Measurements from ENCODE around the gene ADGRG1.

ADGRG1 gene

DNA sequence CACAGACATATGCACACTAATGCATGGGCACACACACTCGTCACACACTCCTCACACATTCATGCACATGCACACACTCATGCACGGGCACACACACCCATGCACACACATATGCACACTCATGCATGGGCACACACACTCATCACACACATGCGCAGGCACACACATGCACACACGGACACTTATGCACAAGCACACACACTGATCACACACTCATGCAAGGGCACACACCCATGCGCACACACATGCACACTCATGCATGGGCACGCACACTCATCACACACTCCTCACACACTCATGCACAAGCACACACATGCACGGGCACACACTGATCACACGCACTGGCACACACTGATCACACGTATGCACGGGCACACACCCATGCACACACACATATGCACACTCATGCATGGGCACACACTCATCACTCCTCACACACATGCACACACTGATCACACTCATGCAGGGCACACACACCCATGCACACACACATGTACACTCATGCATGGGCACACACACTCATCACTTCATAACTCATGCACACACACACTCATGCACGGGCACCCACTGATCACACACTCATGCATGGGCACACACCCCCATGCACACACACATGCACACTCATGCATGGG is 16.1 kb downstream of the ADGRG1 start:
- no peak overlapping the region for H3K4me3 ChIP-seq (ENCODE audit: low read depth, low read length)
- no peak for DNase-seq (ENCODE audit: low read depth)
- TF ChIP-seq, protein P1, sequence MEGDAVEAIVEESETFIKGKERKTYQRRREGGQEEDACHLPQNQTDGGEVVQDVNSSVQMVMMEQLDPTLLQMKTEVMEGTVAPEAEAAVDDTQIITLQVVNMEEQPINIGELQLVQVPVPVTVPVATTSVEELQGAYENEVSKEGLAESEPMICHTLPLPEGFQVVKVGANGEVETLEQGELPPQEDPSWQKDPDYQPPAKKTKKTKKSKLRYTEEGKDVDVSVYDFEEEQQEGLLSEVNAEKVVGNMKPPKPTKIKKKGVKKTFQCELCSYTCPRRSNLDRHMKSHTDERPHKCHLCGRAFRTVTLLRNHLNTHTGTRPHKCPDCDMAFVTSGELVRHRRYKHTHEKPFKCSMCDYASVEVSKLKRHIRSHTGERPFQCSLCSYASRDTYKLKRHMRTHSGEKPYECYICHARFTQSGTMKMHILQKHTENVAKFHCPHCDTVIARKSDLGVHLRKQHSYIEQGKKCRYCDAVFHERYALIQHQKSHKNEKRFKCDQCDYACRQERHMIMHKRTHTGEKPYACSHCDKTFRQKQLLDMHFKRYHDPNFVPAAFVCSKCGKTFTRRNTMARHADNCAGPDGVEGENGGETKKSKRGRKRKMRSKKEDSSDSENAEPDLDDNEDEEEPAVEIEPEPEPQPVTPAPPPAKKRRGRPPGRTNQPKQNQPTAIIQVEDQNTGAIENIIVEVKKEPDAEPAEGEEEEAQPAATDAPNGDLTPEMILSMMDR (IDR thresholded peaks at IDR 0.05; ENCODE audit: low read depth, low read length, missing control alignments), result no peak
- in situ Hi-C loops (cut with HindIII; ENCODE audit: low sequenced_read_pairs), result loop anchor here (5.0 kb wide), 1 partner anchor 67 kb away; no protein-coding TSS in a partner anchor

DNA sequence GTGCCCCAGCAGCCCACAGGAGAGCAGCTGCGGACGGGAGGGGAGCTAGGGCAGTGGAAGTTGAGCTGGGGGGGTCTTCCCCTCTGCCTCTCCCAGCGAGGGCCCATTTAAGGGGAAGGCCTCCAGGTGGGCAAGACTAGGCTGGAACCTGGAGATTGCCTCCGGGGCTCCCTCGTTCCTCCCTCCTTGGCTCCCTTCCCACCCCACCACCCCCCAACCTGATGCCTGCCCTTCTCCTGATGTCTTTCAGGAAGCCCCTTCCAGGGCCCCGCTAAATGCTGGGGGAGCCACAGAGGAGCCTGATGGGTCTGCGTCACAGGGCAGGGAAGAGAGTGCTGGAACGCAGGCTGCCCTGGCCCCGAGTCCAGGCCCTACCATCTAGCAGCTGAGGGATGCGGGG is 16.7 kb downstream of the ADGRG1 start:
- in situ Hi-C loops (cut with HindIII; ENCODE audit: low sequenced_read_pairs), result no loop called here
- TF ChIP-seq, protein P1 (IDR thresholded peaks at IDR 0.05; ENCODE audit: low read depth, low read length, missing control alignments), result no peak
- DNase-seq (ENCODE audit: low read depth), result no peak
- no peak overlapping the region for H3K4me3 ChIP-seq (ENCODE audit: low read depth, low read length)

DNA sequence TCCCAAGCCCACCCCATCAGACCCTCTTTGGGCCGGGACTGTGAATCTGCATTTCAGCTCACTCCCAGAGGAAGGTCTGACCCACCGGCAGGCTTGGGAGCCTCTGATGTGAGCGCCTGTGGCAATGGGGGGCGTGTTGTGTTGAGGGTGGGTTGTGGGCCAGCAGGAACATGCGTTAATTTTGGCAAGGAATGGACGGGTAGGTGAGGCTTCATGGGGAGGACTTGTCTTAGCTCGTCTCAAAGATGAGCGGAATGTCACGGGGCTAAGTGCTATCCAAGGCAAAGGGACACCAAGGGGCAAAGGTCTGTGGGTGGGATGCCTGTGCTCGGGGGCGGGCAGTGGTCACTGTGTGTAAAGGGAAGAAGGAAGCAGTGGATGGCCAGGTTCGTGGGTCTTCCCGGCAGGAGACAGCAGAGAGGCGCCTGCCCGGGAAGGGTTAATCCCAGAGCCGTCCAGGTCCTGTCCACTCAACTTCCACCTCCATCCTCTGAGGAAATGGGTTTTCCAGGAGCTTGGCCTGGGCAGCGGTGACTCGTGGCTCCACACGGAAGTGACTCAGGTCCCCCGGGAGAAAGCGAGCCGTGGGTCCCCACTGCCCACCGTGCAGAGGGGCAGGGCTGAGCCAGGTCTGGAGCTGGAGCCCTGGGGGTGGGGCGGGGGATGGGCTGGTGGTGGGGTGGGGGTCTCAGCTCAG is 17.4 kb downstream of the ADGRG1 start:
- in situ Hi-C loops (cut with HindIII; ENCODE audit: low sequenced_read_pairs), result no loop called here
- no peak for DNase-seq (ENCODE audit: low read depth)
- H3K4me3 ChIP-seq (ENCODE audit: low read depth, low read length), result no peak overlapping the region

DNA sequence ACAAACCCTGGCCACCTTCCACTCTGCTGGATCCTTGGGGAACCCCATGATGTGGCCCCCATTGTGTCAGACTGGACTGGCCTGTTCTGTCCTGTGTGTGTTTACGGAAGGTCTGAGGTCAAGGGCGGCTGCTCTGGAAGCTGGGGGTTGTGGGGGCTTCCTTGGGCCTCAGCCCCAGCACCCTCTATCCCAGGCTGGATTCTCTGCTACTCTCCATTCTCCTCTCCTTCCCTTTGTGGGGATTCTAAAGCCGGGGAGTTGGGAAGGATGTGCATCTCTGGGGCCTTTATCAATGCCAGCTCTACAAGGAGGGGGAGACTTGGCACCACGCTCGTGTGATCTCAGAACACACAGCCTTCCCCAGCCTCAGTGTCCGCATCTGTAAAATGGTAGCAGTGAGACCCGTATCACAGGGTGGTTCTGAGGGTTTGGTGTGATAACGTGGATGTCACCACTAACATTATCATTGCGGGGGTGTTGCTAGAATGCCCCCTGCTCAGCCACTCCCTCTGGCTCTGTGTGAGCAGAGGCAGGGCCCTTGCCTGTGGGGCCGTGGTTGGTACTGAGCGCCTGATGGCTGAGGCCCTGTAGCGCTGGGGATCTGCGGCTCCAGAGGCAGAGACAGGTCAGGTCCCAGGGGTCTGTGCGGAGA is 18.1 kb downstream of the ADGRG1 start:
- TF ChIP-seq, protein P1 (IDR thresholded peaks at IDR 0.05; ENCODE audit: low read depth, low read length, missing control alignments), result no peak
- DNase-seq (ENCODE audit: low read depth), result no peak
- H3K4me3 ChIP-seq (ENCODE audit: low read depth, low read length), result no peak overlapping the region
- in situ Hi-C loops (cut with HindIII; ENCODE audit: low sequenced_read_pairs), result no loop called here

More for the DNA sequence above, 17.4 kb downstream of the ADGRG1 start:
- TF ChIP-seq, protein P1 (IDR thresholded peaks at IDR 0.05; ENCODE audit: low read depth, low read length, missing control alignments), result no peak

DNA sequence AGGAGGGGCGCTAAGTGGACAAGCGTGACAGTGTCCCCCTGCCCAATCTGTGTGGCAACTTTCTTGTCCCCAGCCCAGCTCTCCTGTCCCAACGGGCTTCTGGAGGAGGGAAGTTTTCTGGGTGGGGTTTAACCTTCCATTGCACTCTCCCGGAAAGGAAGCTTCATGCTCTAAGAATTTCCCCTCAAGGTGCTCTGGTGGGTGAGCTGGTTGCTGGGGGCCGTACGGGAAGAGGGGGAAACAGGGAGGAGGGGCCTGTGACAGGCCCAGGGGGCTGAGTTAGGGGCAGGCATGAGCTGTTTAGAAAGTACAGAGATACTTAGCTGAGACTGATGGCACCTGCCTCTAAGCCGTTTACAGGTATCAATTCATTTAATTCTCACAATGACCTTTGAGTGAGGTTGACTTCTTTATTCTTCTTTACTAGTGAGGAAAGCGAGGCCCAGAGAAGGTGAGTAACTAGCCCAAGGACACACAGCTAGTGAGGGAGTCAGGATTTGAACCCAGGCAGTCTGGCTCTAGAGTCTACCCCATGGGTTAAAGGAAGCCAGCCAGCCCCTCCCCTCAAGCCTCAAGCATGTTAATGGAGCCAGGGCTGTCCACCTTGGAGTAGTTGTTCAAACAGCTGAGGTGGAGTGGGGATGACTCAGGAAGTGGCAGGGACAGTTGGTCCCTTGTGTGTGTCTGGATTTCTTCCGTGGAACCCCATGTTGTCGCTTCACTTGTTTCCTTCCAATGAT is 18.9 kb downstream of the ADGRG1 start:
- TF ChIP-seq, protein P1 (IDR thresholded peaks at IDR 0.05; ENCODE audit: low read depth, low read length, missing control alignments), result no peak
- DNase-seq (ENCODE audit: low read depth), result no peak
- H3K4me3 ChIP-seq (ENCODE audit: low read depth, low read length), result no peak overlapping the region
- in situ Hi-C loops (cut with HindIII; ENCODE audit: low sequenced_read_pairs), result no loop called here

DNA sequence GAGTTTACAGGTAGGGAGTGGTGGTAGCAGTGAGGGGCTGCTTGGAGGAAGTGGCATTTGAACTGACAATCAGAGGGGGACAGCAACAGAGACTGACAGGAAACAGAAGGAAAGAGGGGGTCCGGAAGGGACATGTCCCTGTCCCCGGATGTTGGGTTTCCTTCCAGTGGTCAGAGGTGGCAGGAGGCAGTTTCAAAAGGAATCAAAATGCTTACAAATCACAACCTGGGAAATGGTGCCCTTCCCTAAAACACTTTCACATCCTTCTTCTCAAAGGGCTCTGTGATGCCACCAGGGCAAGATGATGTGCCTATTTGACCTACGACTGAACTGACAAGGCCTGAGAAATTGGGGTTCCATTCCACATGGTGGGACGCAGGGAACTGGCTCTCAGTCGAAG is 19.7 kb downstream of the ADGRG1 start:
- no peak for DNase-seq (ENCODE audit: low read depth)
- H3K4me3 ChIP-seq (ENCODE audit: low read depth, low read length), result no peak overlapping the region
- TF ChIP-seq, protein P1 (IDR thresholded peaks at IDR 0.05; ENCODE audit: low read depth, low read length, missing control alignments), result no peak
- in situ Hi-C loops (cut with HindIII; ENCODE audit: low sequenced_read_pairs), result no loop called here
